ENCODE data around the gene TENT5C. TPM values are rescaled to one million over a fixed set of nuclear protein-coding genes. Genes with fewer than 3 reads are reported as not detected.

TENT5C gene
- total RNA-seq, 1 experiment from 2014 or later: 19.8 TPM

- intact Hi-C loops (cut with micrococcal nuclease; ENCODE audit: unreplicated experiment): no loop called here
Observed at GRCh38 chr1:117660271-117660965, 54.6 kb downstream of the TENT5C start.

GRCh38 chr1:117661027-117661426 lies 55.2 kb downstream of the TENT5C start:
- Histone ChIP-seq H3K27me3 (replicated peaks; ENCODE audit: control insufficient read depth, insufficient read depth, low read length) (no peaks in the 10 kb centered on the region), H3K36me3 (ENCODE audit: control insufficient read depth, insufficient read depth, low read length) (no peaks in the 10 kb centered on the region), H3K9me3 (no peaks in the 10 kb centered on the region), H3K4me3 (ENCODE audit: low read depth, low read length) (no peak overlapping the region), H3K4me1 (peaks cover 10% of the 10 kb centered on the region; the same call in 1 of the 2 replicates)
- ChIA-PET POLR2A (no interaction called here), CTCF (no interaction called here)
- Mint-ChIP-seq H3K36me3 (ENCODE audit: insufficient read depth, unreplicated experiment) (peaks cover 6% of the 10 kb centered on the region), H3K4me1 (ENCODE audit: low read depth, unreplicated experiment) (peaks cover 23% of the 10 kb centered on the region), H3K27me3 (ENCODE audit: insufficient read depth, unreplicated experiment) (no peaks in the 10 kb centered on the region), H3K9me3 (ENCODE audit: unreplicated experiment) (peaks cover 10% of the 10 kb centered on the region), H3K4me3 (ENCODE audit: unreplicated experiment) (no peak overlapping the region), H3K27ac (ENCODE audit: unreplicated experiment) (no peak overlapping the region)
- no peak for DNase-seq
- BruUV-seq (replicated peaks): no TSS peak
- intact Hi-C loops (cut with micrococcal nuclease; ENCODE audit: unreplicated experiment): no loop called here
- TF ChIP-seq CTCF (IDR thresholded peaks at IDR 0.05; ENCODE audit: insufficient read depth in 1 of 2, low read depth in 1 of 2, low read length in 1 of 2, severe bottlenecking in 1 of 2, unreplicated experiment in 1 of 2): no peak

More at GRCh38 chr1:117660271-117660965, 54.6 kb downstream of the TENT5C start:
- Mint-ChIP-seq H3K4me3 (ENCODE audit: unreplicated experiment) (no peak overlapping the region), H3K4me1 (ENCODE audit: low read depth, unreplicated experiment) (peaks cover 19% of the 10 kb centered on the region), H3K9me3 (ENCODE audit: unreplicated experiment) (peaks cover 10% of the 10 kb centered on the region), H3K27me3 (ENCODE audit: insufficient read depth, unreplicated experiment) (no peaks in the 10 kb centered on the region), H3K27ac (ENCODE audit: unreplicated experiment) (no peak overlapping the region), H3K36me3 (ENCODE audit: insufficient read depth, unreplicated experiment) (peaks cover 6% of the 10 kb centered on the region)
- DNase-seq: no peak
- no peaks in the 10 kb centered on the region for H3K36me3 ChIP-seq (ENCODE audit: control insufficient read depth, insufficient read depth, low read length)
- POLR2A ChIA-PET: no interaction called here
- no peak overlapping the region for H3K4me3 ChIP-seq (ENCODE audit: low read depth, low read length)
- H3K27me3 ChIP-seq (replicated peaks; ENCODE audit: control insufficient read depth, insufficient read depth, low read length): no peaks in the 10 kb centered on the region
- no TSS peak for BruUV-seq (replicated peaks)
- TF ChIP-seq CTCF (IDR thresholded peaks at IDR 0.05; ENCODE audit: insufficient read depth in 1 of 2, low read depth in 1 of 2, low read length in 1 of 2, severe bottlenecking in 1 of 2, unreplicated experiment in 1 of 2): no peak
- CTCF ChIA-PET: no interaction called here
- no peaks in the 10 kb centered on the region for H3K9me3 ChIP-seq
- peaks cover 10% of the 10 kb centered on the region; the same call in 1 of the 2 replicates for H3K4me1 ChIP-seq

- Histone ChIP-seq H3K4me1 (no peaks in the 10 kb centered on the region; the same call in 1 of the 2 replicates), H3K27me3 (replicated peaks; ENCODE audit: control insufficient read depth, insufficient read depth, low read length) (no peaks in the 10 kb centered on the region), H3K9me3 (no peaks in the 10 kb centered on the region), H3K4me3 (ENCODE audit: low read depth, low read length) (no peak overlapping the region), H3K36me3 (ENCODE audit: control insufficient read depth, insufficient read depth, low read length) (no peaks in the 10 kb centered on the region)
- DNase-seq: no peak
- no peak for TF ChIP-seq CTCF (IDR thresholded peaks at IDR 0.05; ENCODE audit: insufficient read depth in 1 of 2, low read depth in 1 of 2, low read length in 1 of 2, severe bottlenecking in 1 of 2, unreplicated experiment in 1 of 2)
- CTCF ChIA-PET: no interaction called here
- Mint-ChIP-seq H3K9me3 (ENCODE audit: unreplicated experiment) (peaks cover 10% of the 10 kb centered on the region), H3K4me1 (ENCODE audit: low read depth, unreplicated experiment) (peaks cover 14% of the 10 kb centered on the region), H3K4me3 (ENCODE audit: unreplicated experiment) (no peak overlapping the region), H3K36me3 (ENCODE audit: insufficient read depth, unreplicated experiment) (peaks cover 6% of the 10 kb centered on the region), H3K27me3 (ENCODE audit: insufficient read depth, unreplicated experiment) (no peaks in the 10 kb centered on the region), H3K27ac (ENCODE audit: unreplicated experiment) (no peak overlapping the region)
- POLR2A ChIA-PET: no interaction called here
- no TSS peak for BruUV-seq (replicated peaks)
- intact Hi-C loops (cut with micrococcal nuclease; ENCODE audit: unreplicated experiment): no loop called here
Observed at GRCh38 chr1:117662667-117663066, 56.8 kb downstream of the TENT5C start.

Data from Caco-2 (cell line).